Kidney (tissue), 14 donors: ENCODE results near the gene EPHA4. TPM values are rescaled to one million over a fixed set of nuclear protein-coding genes. Genes with fewer than 3 reads are reported as not detected.

ENCODE experiments used
- DNase-seq, 5 donors: peaks; one replicate each; pipeline ENCODE4 v3.0.0-alpha.2; 2013 to 2020
- FAIRE-seq: peaks from 2 replicates; lab custom pipeline; 2012; peaks lifted over from hg19 to GRCh38; lab: Jason Lieb, UNC
- H3K27ac ChIP-seq, 2 donors: one replicate each; pipeline ENCODE4 v1.7.0; 2013; ENCODE audit warnings: low read depth in 2 of 2, low read length in 2 of 2, inconsistent platforms in 1 of 2
- H3K27me3 ChIP-seq: one replicate; pipeline ENCODE4 v1.7.1; 2013; ENCODE audit warnings: low read length, inconsistent platforms; ENCODE audit not compliant: control insufficient read depth, insufficient read depth
- H3K36me3 ChIP-seq, 3 donors: one replicate each; pipeline versions ENCODE4 v1.7.0 to v1.7.1; 2013; ENCODE audit warnings: low read length in 3 of 3, control low read depth in 1 of 3, inconsistent platforms in 1 of 3; ENCODE audit not compliant: insufficient read depth in 3 of 3, control insufficient read depth in 2 of 3
- H3K4me1 ChIP-seq, 3 donors: one replicate each; pipeline versions ENCODE4 v1.7.0 to v1.7.1; 2013; ENCODE audit warnings: low read length in 3 of 3, inconsistent platforms in 1 of 3, low read depth in 1 of 3; ENCODE audit not compliant: control insufficient read depth in 2 of 3, insufficient read depth in 2 of 3
- H3K4me3 ChIP-seq, 3 donors: one replicate each; pipeline versions ENCODE4 v1.7.0 to v1.8.1; 2013; ENCODE audit warnings: low read length in 3 of 3, control low read depth in 1 of 3, inconsistent platforms in 1 of 3
- H3K9ac ChIP-seq, 3 donors: one replicate each; pipeline versions ENCODE4 v1.7.0 to v1.7.1; 2013; ENCODE audit warnings: low read length in 3 of 3, control low read depth in 1 of 3, inconsistent platforms in 1 of 3
- H3K9me3 ChIP-seq, 3 donors: one replicate each; pipeline versions ENCODE4 v1.7.0 to v1.7.1; 2013; ENCODE audit warnings: low read length in 3 of 3, control low read depth in 1 of 3, inconsistent platforms in 1 of 3; ENCODE audit not compliant: control insufficient read depth in 2 of 3, insufficient read depth in 1 of 3
- CTCF ChIP-seq: IDR thresholded peaks from 3 replicates; pipeline ENCODE4 v1.5.1; 2012; ENCODE audit warnings: mild to moderate bottlenecking, moderate library complexity, borderline replicate concordance; ENCODE audit not compliant: insufficient read depth; ENCODE audit errors: extremely low read depth
- intact Hi-C: fragments of 100-400 bp; cut with DNase I; formaldehyde crosslinking; loops from one replicate; pipeline ENCODE4 v1.11.1; 2022
- polyA plus RNA-seq: library from polyadenylated mRNA; stranded (reverse); fragments of 350-450 nt; fragmentation: Illumina TruSeq; extraction: RNeasy Lipid Tissue Mini Kit (QIAGEN cat#74804); gene quantifications from one replicate; pipeline ENCODE4 v1.2.3, GENCODE V29; 2014; ENCODE audit warnings: low read depth, low replicate concordance; ENCODE audit not compliant: insufficient read depth
- total RNA-seq: library from RNA; stranded (reverse); fragmentation: NEBNext Ultra II Directional; extraction: Animal tissue kit (Norgen Biotek cat#: 25700); gene quantifications from one replicate; pipeline ENCODE4 v1.2.1, GENCODE V29; 2021
- donor health status: control.
- donor health status: control.
- donor health status: control.
- donor health status: control.
- donor health status: control.
- donor health status: DM: yes; HTN: yes; CAD: no.
- donor health status: Normal renal cell carcinoma (clear cell type).

EPHA4 gene
- total and polyA plus RNA-seq, 2 donors from 2014 or later: 4.8 to 38.0 TPM

GRCh38 chr2:221574231-221574570 is 2.1 kb upstream of the EPHA4 start:
- Histone ChIP-seq H3K9me3 (no peaks in the 10 kb centered on the region), H3K4me1 (peaks cover 0 to 13% (median 0%) of the 10 kb centered on the region in 3 donors), H3K9ac (peak overlapping the region in 2 of 3 donors; percentile 48 to 62), H3K27ac (no peak overlapping the region), H3K4me3 (peak overlapping the region; percentile 68 to 80 (median 79)), H3K36me3 (no peaks in the 10 kb centered on the region), H3K27me3 (no peaks in the 10 kb centered on the region)
- no peak for DNase-seq
- no peak for FAIRE-seq
- intact Hi-C loops: loop anchor here (10.0 kb wide), 2 partner anchors 889 to 1839 kb away; no protein-coding TSS in a partner anchor
- TF ChIP-seq CTCF: no peak

GRCh38 chr2:221573430-221574230 is 1.5 kb upstream of the EPHA4 start:
- intact Hi-C loops: loop anchor here (10.0 kb wide), 2 partner anchors 889 to 1839 kb away; no protein-coding TSS in a partner anchor
- H3K27ac ChIP-seq: peak overlapping the region; percentile 78
- FAIRE-seq: no peak
- DNase-seq: peak; percentile 94 to 97 (median 95)
- no peaks in the 10 kb centered on the region for H3K27me3 ChIP-seq
- H3K4me1 ChIP-seq: peaks cover 0 to 13% (median 4%) of the 10 kb centered on the region in 3 donors
- no peaks in the 10 kb centered on the region for H3K9me3 ChIP-seq
- peak overlapping the region; percentile 48 to 74 (median 73) for H3K9ac ChIP-seq
- no peaks in the 10 kb centered on the region for H3K36me3 ChIP-seq
- H3K4me3 ChIP-seq: peak overlapping the region; percentile 70 to 80 (median 79)
- TF ChIP-seq CTCF: peak; percentile 97

GRCh38 chr2:221572821-221573429 is 821 bp upstream of the EPHA4 start:
- DNase-seq (peak in 3 of 5 donors; percentile 73 to 89 (median 83)), FAIRE-seq (no peak)
- Histone ChIP-seq H3K27ac (peak overlapping the region; percentile 78), H3K27me3 (no peaks in the 10 kb centered on the region), H3K9ac (peak overlapping the region; percentile 29 to 74 (median 73)), H3K4me1 (peaks cover 0 to 13% (median 4%) of the 10 kb centered on the region in 3 donors), H3K4me3 (peak overlapping the region; percentile 70 to 80 (median 78)), H3K9me3 (no peaks in the 10 kb centered on the region), H3K36me3 (no peaks in the 10 kb centered on the region)
- intact Hi-C loops: loop anchor here (10.0 kb wide), 2 partner anchors 888 to 1838 kb away; no protein-coding TSS in a partner anchor
- TF ChIP-seq CTCF: no peak
